A673 (cell line): ENCODE results near the gene CHI3L2. TPM values are rescaled to one million over a fixed set of nuclear protein-coding genes. Genes with fewer than 3 reads are reported as not detected.
A peak's percentile ranks its signal among the peaks of the same experiment; 100 is the strongest.

Source experiments
- BruUV-seq: library from RNA; stranded (reverse); fragments of 400-500 nt; replicated peaks from 2 replicates; lab custom pipeline; 2021; lab: Mats Ljungman, UMichigan
- CTCF ChIA-PET: fragments of 300-600 bp; sonication (Branson Sonifier 250); formaldehyde crosslinking; loops from one replicate; lab custom pipeline; 2022; ENCODE audit warnings: antibody characterized with exemption; lab: Charles Lee
- POLR2A ChIA-PET: fragments of 300-600 bp; sonication (Branson Sonifier 250); formaldehyde crosslinking; loops from one replicate; lab custom pipeline; 2022; ENCODE audit warnings: antibody characterized with exemption; ENCODE audit not compliant: low non-redundant PET; lab: Charles Lee
- DNase-seq: peaks from one replicate; pipeline ENCODE4 v3.0.0-alpha.2; 2015; ENCODE audit warnings: low spot score
- H3K27ac ChIP-seq: fragments of 200-600 bp; sonication (generic); 2 replicates; pipeline ENCODE4 v1.5.1; 2016; ENCODE audit warnings: mixed run types, low read depth, mild to moderate bottlenecking, mixed read lengths, antibody characterized with exemption, low read length; ENCODE audit not compliant: poor library complexity, severe bottlenecking
- H3K27me3 ChIP-seq: fragments of 200-600 bp; sonication (generic); replicated peaks from 2 replicates; pipeline ENCODE4 v1.6.1; 2017; ENCODE audit warnings: mixed run types, low read depth, mild to moderate bottlenecking, mixed read lengths, antibody characterized with exemption, low read length; ENCODE audit not compliant: insufficient read depth, poor library complexity
- H3K36me3 ChIP-seq: fragments of 200-600 bp; sonication (generic); 2 replicates; pipeline ENCODE4 v1.6.1; 2016; ENCODE audit warnings: mixed run types, mild to moderate bottlenecking, mixed read lengths, antibody characterized with exemption, low read length; ENCODE audit not compliant: insufficient read depth, poor library complexity, severe bottlenecking
- H3K4me1 ChIP-seq: fragments of 200-600 bp; sonication (generic); 2 replicates; pipeline ENCODE4 v1.6.1; 2017; ENCODE audit warnings: mixed run types, mild to moderate bottlenecking, mixed read lengths, antibody characterized with exemption, low read length; ENCODE audit not compliant: insufficient read depth, poor library complexity, severe bottlenecking
- H3K4me3 ChIP-seq: fragments of 200-600 bp; sonication (generic); 2 replicates; pipeline ENCODE4 v1.5.1; 2016; ENCODE audit warnings: low read depth, mixed run types, mild to moderate bottlenecking, mixed read lengths, low read length; ENCODE audit not compliant: poor library complexity, severe bottlenecking
- H3K9me3 ChIP-seq: fragments of 200-600 bp; sonication (generic); 2 replicates; pipeline ENCODE4 v1.6.1; 2016; ENCODE audit warnings: mixed run types, low read depth, mild to moderate bottlenecking, mixed read lengths, antibody characterized with exemption, low read length; ENCODE audit not compliant: poor library complexity, severe bottlenecking
- EZH2 ChIP-seq: fragments of 200-600 bp; sonication (generic); IDR thresholded peaks from 2 replicates; pipeline ENCODE4 v1.6.1; 2017; ENCODE audit warnings: borderline replicate concordance, low read depth, mild to moderate bottlenecking, mixed read lengths, antibody characterized with exemption, low read length; ENCODE audit not compliant: poor library complexity, severe bottlenecking
- intact Hi-C: fragments of 100-400 bp; cut with micrococcal nuclease; formaldehyde crosslinking; loops from one replicate; pipeline ENCODE4 v1.10.0; 2022; ENCODE audit not compliant: unreplicated experiment
- total RNA-seq: library from RNA; stranded (reverse); gene quantifications from 2 replicates; pipeline ENCODE4 v1.2.3, GENCODE V29; 2021
- TF ChIP-seq, protein P1 (sequence below): fragments of 300-800, 200-600 bp; sonication (generic); conservative IDR thresholded peaks from 2 replicates; pipeline ENCODE4 v1.5.1; 2017; ENCODE audit warnings: low read depth, mild to moderate bottlenecking, antibody characterized with exemption, low read length, moderate library complexity, mixed read lengths

CHI3L2 gene
- total RNA-seq, 1 experiment from 2014 or later = not detected

- TF ChIP-seq, protein P1, sequence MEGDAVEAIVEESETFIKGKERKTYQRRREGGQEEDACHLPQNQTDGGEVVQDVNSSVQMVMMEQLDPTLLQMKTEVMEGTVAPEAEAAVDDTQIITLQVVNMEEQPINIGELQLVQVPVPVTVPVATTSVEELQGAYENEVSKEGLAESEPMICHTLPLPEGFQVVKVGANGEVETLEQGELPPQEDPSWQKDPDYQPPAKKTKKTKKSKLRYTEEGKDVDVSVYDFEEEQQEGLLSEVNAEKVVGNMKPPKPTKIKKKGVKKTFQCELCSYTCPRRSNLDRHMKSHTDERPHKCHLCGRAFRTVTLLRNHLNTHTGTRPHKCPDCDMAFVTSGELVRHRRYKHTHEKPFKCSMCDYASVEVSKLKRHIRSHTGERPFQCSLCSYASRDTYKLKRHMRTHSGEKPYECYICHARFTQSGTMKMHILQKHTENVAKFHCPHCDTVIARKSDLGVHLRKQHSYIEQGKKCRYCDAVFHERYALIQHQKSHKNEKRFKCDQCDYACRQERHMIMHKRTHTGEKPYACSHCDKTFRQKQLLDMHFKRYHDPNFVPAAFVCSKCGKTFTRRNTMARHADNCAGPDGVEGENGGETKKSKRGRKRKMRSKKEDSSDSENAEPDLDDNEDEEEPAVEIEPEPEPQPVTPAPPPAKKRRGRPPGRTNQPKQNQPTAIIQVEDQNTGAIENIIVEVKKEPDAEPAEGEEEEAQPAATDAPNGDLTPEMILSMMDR = no peak
- TF ChIP-seq EZH2 = peak; percentile 37
- Histone ChIP-seq H3K4me3 (peak overlapping the region; percentile 43), H3K9me3 (no peaks in the 10 kb centered on the region), H3K36me3 (no peaks in the 10 kb centered on the region), H3K27me3 (peaks cover 64% of the 10 kb centered on the region), H3K4me1 (no peaks in the 10 kb centered on the region), H3K27ac (no peak overlapping the region)
- intact Hi-C loops = no loop called here
- no peak for DNase-seq
- POLR2A ChIA-PET = no interaction called here
- no TSS peak for BruUV-seq
- CTCF ChIA-PET = no interaction called here
These were observed 23.1 kb upstream of the CHI3L2 start for GRCh38 chr1:111204201-111204982.

DNA sequence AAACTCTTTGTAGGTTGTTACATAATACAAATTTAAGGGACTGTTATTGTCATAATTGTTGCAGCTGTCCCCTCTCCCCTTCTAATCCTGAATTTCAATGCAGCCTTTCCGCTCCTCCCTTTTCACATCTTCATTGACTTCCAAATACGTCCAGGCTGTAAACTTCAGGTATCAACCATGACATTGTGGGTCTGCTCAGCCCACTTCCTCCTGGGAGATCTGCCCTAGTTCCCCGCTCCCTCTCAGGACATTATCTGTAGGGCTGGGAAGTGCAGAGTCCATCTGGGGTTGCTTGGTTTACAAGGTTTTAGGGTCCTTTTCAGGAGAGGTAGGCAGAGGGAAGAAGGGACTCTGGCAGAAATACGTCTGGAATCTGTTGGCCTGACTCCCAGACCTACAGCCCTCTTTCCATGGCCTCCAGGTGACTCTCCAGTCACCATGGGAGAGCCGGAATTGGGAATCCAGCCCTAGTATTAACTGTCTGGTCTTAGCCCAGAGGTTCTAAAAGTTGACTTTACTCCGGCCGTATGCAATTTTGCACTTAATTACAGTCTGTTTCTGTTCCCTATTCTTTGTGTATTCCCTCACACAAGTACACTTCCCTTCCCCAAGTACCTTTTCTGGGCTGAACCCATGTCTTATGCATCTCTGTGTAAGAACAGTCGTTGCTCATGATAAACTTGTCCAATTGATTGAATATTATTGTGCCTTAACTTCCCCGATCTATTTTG is 22.4 kb upstream of the CHI3L2 start:
- H3K36me3 ChIP-seq = no peaks in the 10 kb centered on the region
- H3K4me3 ChIP-seq = no peak overlapping the region
- CTCF ChIA-PET = no interaction called here
- no peaks in the 10 kb centered on the region for H3K9me3 ChIP-seq
- TF ChIP-seq, protein P1 = no peak
- peak; percentile 9 for TF ChIP-seq EZH2
- H3K27me3 ChIP-seq = peaks cover 71% of the 10 kb centered on the region
- no peaks in the 10 kb centered on the region for H3K4me1 ChIP-seq
- no TSS peak for BruUV-seq
- POLR2A ChIA-PET = no interaction called here
- H3K27ac ChIP-seq = no peak overlapping the region
- DNase-seq = no peak
- intact Hi-C loops = no loop called here

DNA sequence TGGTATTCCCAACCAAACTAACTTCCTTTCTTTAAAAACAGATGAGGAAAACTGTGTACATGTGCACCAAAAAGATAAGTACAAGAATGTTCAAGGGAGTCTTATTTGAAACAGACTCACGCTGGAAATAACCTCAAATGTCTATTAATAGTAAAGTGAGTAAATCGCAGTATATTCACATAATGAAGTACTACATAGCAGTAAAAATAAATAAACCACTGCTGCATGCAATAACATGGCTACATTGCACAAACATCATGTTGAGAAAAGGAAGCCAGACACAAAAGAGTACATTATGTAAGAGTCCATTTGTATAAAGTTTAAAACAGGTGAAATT is 21.8 kb upstream of the CHI3L2 start:
- Histone ChIP-seq H3K9me3 (no peaks in the 10 kb centered on the region), H3K27me3 (peaks cover 76% of the 10 kb centered on the region), H3K4me3 (no peak overlapping the region), H3K27ac (no peak overlapping the region), H3K4me1 (no peaks in the 10 kb centered on the region), H3K36me3 (no peaks in the 10 kb centered on the region)
- BruUV-seq = no TSS peak
- CTCF ChIA-PET = no interaction called here
- TF ChIP-seq, protein P1 = no peak
- no peak for TF ChIP-seq EZH2
- no peak for DNase-seq
- intact Hi-C loops = no loop called here
- POLR2A ChIA-PET = no interaction called here
